HepG2 (cell line): ENCODE measurements around the gene MSRB3. TPM values are rescaled to one million over a fixed set of nuclear protein-coding genes. Genes with fewer than 3 reads are reported as not detected.
A peak's percentile ranks its signal among the peaks of the same experiment; 100 is the strongest.

Experiments used
- ATAC-seq: fragments of 200-7000 bp; cut with Tn5 transposase; 3 replicates; pipeline ENCODE4 v1.9.1; 2020; ENCODE audit warnings: mild to moderate bottlenecking, moderate library complexity
- BruUV-seq: library from RNA; stranded (reverse); fragments of 400-500 nt; replicated peaks from 2 replicates; lab custom pipeline; 2021; lab: Mats Ljungman, UMichigan
- CTCF ChIA-PET: fragments of 300-600 bp; formaldehyde crosslinking; extraction: SDS; loops from one replicate; lab custom pipeline; 2021; ENCODE audit warnings: low total read pairs, inconsistent platforms, low intra/inter-chr PET ratio; lab: Yijun Ruan, JAX
- POLR2A ChIA-PET: fragments of 350-600 bp; sonication (Branson Sonifier 250); formaldehyde crosslinking; loops from one replicate; lab custom pipeline; 2020; ENCODE audit warnings: antibody characterized with exemption, inconsistent platforms; lab: Yijun Ruan, JAX
- DNase-seq: peaks from one replicate; pipeline ENCODE4 v3.0.0-alpha.2; 2015; ENCODE audit warnings: low spot score
- FAIRE-seq: peaks from 3 replicates; lab custom pipeline; 2011; peaks lifted over from hg19 to GRCh38; lab: Jason Lieb, UNC
- H2AFZ ChIP-seq: one replicate; pipeline ENCODE4 v1.6.1; 2011; ENCODE audit warnings: low read length, inconsistent platforms
- H3K27ac ChIP-seq: fragments of 300-600 bp; 3 replicates; pipeline ENCODE4 v1.8.0; 2011; ENCODE audit warnings: mixed run types, mild to moderate bottlenecking, mixed read lengths, low read length, inconsistent platforms; ENCODE audit not compliant: insufficient read depth; ENCODE audit errors: extremely low read length
- H3K27me3 ChIP-seq, 2 experiments: fragments of 200-600 bp in 1 of 2; 2 replicates in 1 of 2; 3 replicates in 1 of 2; pipeline versions ENCODE4 v1.6.0 to v1.8.0; 2011; ENCODE audit warnings: low read length in 2 of 2, mild to moderate bottlenecking in 2 of 2, moderate library complexity in 2 of 2, inconsistent platforms in 1 of 2; ENCODE audit not compliant: insufficient read depth in 2 of 2, control insufficient read depth in 1 of 2
- H3K36me3 ChIP-seq, 2 experiments: fragments of 200-600 bp in 1 of 2; replicated peaks in 1 of 2; 2 replicates in 1 of 2; 3 replicates in 1 of 2; pipeline versions ENCODE4 v1.5.1 to v1.8.0; 2011; ENCODE audit warnings: low read length in 2 of 2, inconsistent platforms in 1 of 2; ENCODE audit not compliant: insufficient read depth in 2 of 2, control insufficient read depth in 1 of 2
- H3K4me1 ChIP-seq: 2 replicates; pipeline ENCODE4 v1.5.1; 2012; ENCODE audit warnings: low read length, inconsistent platforms; ENCODE audit not compliant: insufficient read depth
- H3K4me2 ChIP-seq: 2 replicates; pipeline ENCODE4 v1.6.0; 2011; ENCODE audit warnings: low read depth, low read length, inconsistent platforms
- H3K4me3 ChIP-seq, 3 experiments: fragments of 200-600 bp in 1 of 3; sonication (generic), shearing (Covaris generic) in 1 of 3; replicated peaks in 1 of 3; 2 replicates each; pipeline ENCODE4 v1.5.1; 2011 to 2016; ENCODE audit warnings: low read length in 3 of 3, inconsistent platforms in 2 of 3, low read depth in 2 of 3, mild to moderate bottlenecking in 2 of 3, control low read depth in 1 of 3, mixed read lengths in 1 of 3; ENCODE audit not compliant: insufficient read depth in 1 of 3
- H3K79me2 ChIP-seq: one replicate; pipeline ENCODE4 v1.6.1; 2011; ENCODE audit warnings: low read length, inconsistent platforms; ENCODE audit not compliant: insufficient read depth
- H3K9ac ChIP-seq: 2 replicates; pipeline ENCODE4 v1.6.0; 2011; ENCODE audit warnings: mild to moderate bottlenecking, low read depth, low read length, inconsistent platforms; ENCODE audit not compliant: insufficient read depth
- H3K9me3 ChIP-seq: 2 replicates; pipeline ENCODE4 v1.5.1; 2012; ENCODE audit warnings: mild to moderate bottlenecking, low read length
- H4K20me1 ChIP-seq: 2 replicates; pipeline ENCODE4 v1.6.0; 2011; ENCODE audit warnings: inconsistent platforms, mild to moderate bottlenecking, low read length, moderate library complexity; ENCODE audit not compliant: insufficient read depth
- BRD4 ChIP-seq: sonication (generic); formaldehyde crosslinking; IDR thresholded peaks from 2 replicates; pipeline ENCODE4 v1.4.0; 2020; ENCODE audit warnings: missing genetic modification reagents
- CEBPB ChIP-seq: IDR thresholded peaks from 2 replicates; pipeline ENCODE4 v1.6.1; 2011; ENCODE audit warnings: low read depth, low read length, improper control_type of control experiment, borderline replicate concordance
- DMAP1 ChIP-seq: IDR thresholded peaks from 2 replicates; pipeline ENCODE4 v1.6.1; 2016
- DPF2 ChIP-seq: sonication (generic); formaldehyde crosslinking; IDR thresholded peaks from 2 replicates; pipeline ENCODE4 v1.4.0; 2020; ENCODE audit warnings: mild to moderate bottlenecking, low read depth, missing genetic modification reagents, borderline replicate concordance
- FOXA3 ChIP-seq: IDR thresholded peaks from 2 replicates; pipeline ENCODE4 v1.6.1; 2016; ENCODE audit warnings: missing genetic modification reagents, missing compliant biosample characterization
- GATAD2A ChIP-seq: IDR thresholded peaks from 2 replicates; pipeline ENCODE4 v1.6.1; 2016
- HNF4G ChIP-seq, 2 experiments: sonication (generic) in 1 of 2; formaldehyde crosslinking in 1 of 2; IDR thresholded peaks; 2 replicates each; pipeline versions ENCODE4 v1.4.0 to v1.6.1; 2011 to 2020; ENCODE audit warnings: borderline replicate concordance in 2 of 2, low read depth in 2 of 2, mild to moderate bottlenecking in 2 of 2, low read length in 1 of 2, missing genetic modification reagents in 1 of 2, moderate library complexity in 1 of 2
- LCORL ChIP-seq, 2 experiments: fragments of 450-650 bp in 1 of 2; sonication (generic) in 1 of 2; formaldehyde crosslinking in 1 of 2; IDR thresholded peaks; 2 replicates each; pipeline versions ENCODE4 v1.5.0 to v1.6.1; 2017 to 2020; ENCODE audit warnings: antibody characterized with exemption in 1 of 2, missing genetic modification reagents in 1 of 2
- MED1 ChIP-seq: sonication (generic); formaldehyde crosslinking; IDR thresholded peaks from 2 replicates; pipeline ENCODE4 v1.4.0; 2020; ENCODE audit warnings: missing genetic modification reagents
- NR2C2 ChIP-seq: sonication (generic); formaldehyde crosslinking; IDR thresholded peaks from 2 replicates; pipeline ENCODE4 v1.4.0; 2020; ENCODE audit warnings: missing genetic modification reagents, mild to moderate bottlenecking, moderate library complexity, borderline replicate concordance
- SMARCC2 ChIP-seq: fragments of 450-650 bp; IDR thresholded peaks from 2 replicates; pipeline ENCODE4 v1.6.1; 2017; ENCODE audit warnings: antibody characterized with exemption, mild to moderate bottlenecking
- TARDBP ChIP-seq: sonication (generic); formaldehyde crosslinking; IDR thresholded peaks from 2 replicates; pipeline ENCODE4 v1.8.0; 2022; ENCODE audit warnings: mild to moderate bottlenecking, missing genetic modification reagents
- ZMYM4 ChIP-seq: sonication (generic); formaldehyde crosslinking; IDR thresholded peaks from 2 replicates; pipeline ENCODE4 v1.8.1; 2023; ENCODE audit warnings: mild to moderate bottlenecking, missing genetic modification reagents
- ZNF331 ChIP-seq: sonication (generic); formaldehyde crosslinking; IDR thresholded peaks from 2 replicates; pipeline ENCODE4 v1.4.0; 2020; ENCODE audit warnings: missing genetic modification reagents
- ZNF34 ChIP-seq: sonication (generic); formaldehyde crosslinking; IDR thresholded peaks from 2 replicates; pipeline ENCODE4 v1.4.0; 2020; ENCODE audit warnings: mild to moderate bottlenecking, missing genetic modification reagents, borderline replicate concordance
- ZNF431 ChIP-seq: sonication (generic); formaldehyde crosslinking; IDR thresholded peaks from 2 replicates; pipeline ENCODE4 v1.9.0; 2022; ENCODE audit warnings: missing genetic modification reagents, low read depth, mild to moderate bottlenecking, borderline replicate concordance
- ZNF441 ChIP-seq: sonication (generic); formaldehyde crosslinking; IDR thresholded peaks from 2 replicates; pipeline ENCODE4 v1.7.0; 2021; ENCODE audit warnings: missing genetic modification reagents, borderline replicate concordance
- ZNF652 ChIP-seq: IDR thresholded peaks from 2 replicates; pipeline ENCODE4 v1.6.1; 2016; ENCODE audit warnings: low read depth, borderline replicate concordance
- ZNF761 ChIP-seq: sonication (generic); formaldehyde crosslinking; conservative IDR thresholded peaks from 2 replicates; pipeline ENCODE4 v1.4.0; 2020; ENCODE audit warnings: mild to moderate bottlenecking, missing genetic modification reagents
- ZNF879 ChIP-seq: sonication (generic); formaldehyde crosslinking; IDR thresholded peaks from 2 replicates; pipeline ENCODE4 v1.8.1; 2023; ENCODE audit warnings: missing genetic modification reagents
- ZNF883 ChIP-seq: sonication (generic); formaldehyde crosslinking; IDR thresholded peaks from 2 replicates; pipeline ENCODE4 v1.5.1; 2020; ENCODE audit warnings: mild to moderate bottlenecking, missing genetic modification reagents; ENCODE audit errors: not compliant biosample characterization
- WGBS: methylation state at CpG from one replicate; pipeline ENCODE4 v1.1.6; 2017; ENCODE audit warnings: low lambda C conversion rate; 5-methylcytosine and 5-hydroxymethylcytosine counted together
- in situ Hi-C: cut with HindIII; loops from 2 replicates; pipeline ENCODE4 v1.10.0; 2017; ENCODE audit warnings: low pct_unique_long_range_greater_than_20kb; ENCODE audit not compliant: extremely low pct_ligation_motif_present
- intact Hi-C: fragments of 100-400 bp; cut with micrococcal nuclease; formaldehyde crosslinking; loops from one replicate; pipeline ENCODE4 v1.10.0; 2022; ENCODE audit not compliant: unreplicated experiment
- polyA plus RNA-seq, 8 experiments: library from polyadenylated mRNA; depleted of rRNA in 3 of 8; stranded (reverse) in 7 of 8; unstranded in 1 of 8; fragments of >200 nt; fragmentation: Illumina TruSeq in 4 of 8; extraction: Trizol in 4 of 8; gene quantifications; 2 replicates each; pipeline versions ENCODE4 v1.2.1 to v1.2.3, GENCODE V29; 2011 to 2016; ENCODE audit warnings: low read depth in 4 of 8, missing spikeins in 1 of 8, mixed read lengths in 1 of 8; ENCODE audit not compliant: insufficient read depth in 1 of 8
- total RNA-seq, 5 experiments: library from RNA; depleted of rRNA; stranded (reverse); fragments of >200 nt; fragmentation: Illumina TruSeq; extraction: Trizol; gene quantifications; 2 replicates each; pipeline ENCODE4 v1.2.3, GENCODE V29; 2016; ENCODE audit warnings: low read depth in 1 of 5
- TF ChIP-seq, protein P1 (sequence below): IDR thresholded peaks from 2 replicates; pipeline ENCODE4 v1.6.1; 2018; ENCODE audit warnings: missing genetic modification reagents
- TF ChIP-seq, protein P2 (sequence below): IDR thresholded peaks from 2 replicates; pipeline ENCODE4 v1.6.1; 2016; ENCODE audit warnings: mild to moderate bottlenecking

Gene MSRB3
- total and polyA plus RNA-seq, 2 of the 13 experiments (the other 11 are each of a cell fraction or from before 2014, with no cell fraction given): 1.5 to 1.9 TPM

DNA sequence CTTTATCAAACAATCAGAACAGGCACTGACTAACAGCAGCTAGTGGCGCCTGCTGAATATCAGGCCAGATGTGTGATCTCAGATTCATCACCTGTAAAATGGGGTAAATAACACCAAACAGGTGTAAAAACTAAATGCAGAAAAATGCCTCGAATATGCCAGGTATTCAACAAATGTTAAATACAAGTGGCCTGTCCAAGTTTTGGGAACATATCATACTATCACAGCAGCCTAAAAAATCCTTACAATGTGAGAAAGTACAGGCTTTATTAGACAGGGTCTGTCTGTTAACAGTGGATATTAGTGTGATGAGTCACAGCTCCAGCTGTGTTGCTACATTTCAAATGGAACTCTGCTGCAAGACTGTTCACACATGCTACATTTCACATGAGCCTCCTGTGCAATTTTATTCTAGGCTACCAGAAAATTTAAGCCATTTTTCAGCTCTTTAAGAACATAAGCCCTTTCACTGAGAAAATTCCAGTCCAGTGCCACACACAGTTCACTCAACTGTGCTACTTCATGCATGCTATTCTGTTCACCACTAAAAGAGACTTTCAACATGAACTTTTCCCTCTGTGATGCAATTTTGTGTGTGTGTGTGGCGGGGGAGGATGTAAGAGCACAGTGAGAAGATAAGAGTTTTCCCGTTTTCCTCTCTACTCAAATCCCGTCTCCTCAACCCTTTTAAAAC is 56.7 kb downstream of the MSRB3 start:
- Histone ChIP-seq H3K27me3 (no peaks in the 10 kb centered on the region), H3K36me3 (no peaks in the 10 kb centered on the region), H3K9me3 (no peaks in the 10 kb centered on the region), H3K9ac (peak overlapping the region; percentile 48), H3K79me2 (no peaks in the 10 kb centered on the region), H2AFZ (peak overlapping the region; percentile 68), H3K4me1 (peaks cover 22% of the 10 kb centered on the region), H3K4me3 (peak overlapping the region; percentile 9 to 39 (median 38); a peak in 4 of 6 replicates), H4K20me1 (no peaks in the 10 kb centered on the region), H3K4me2 (peak overlapping the region; percentile 70), H3K27ac (peak overlapping the region; percentile 76)
- BruUV-seq: no TSS peak
- WGBS: 18% methylated on average over 5 of the region's 5 CpGs
- FAIRE-seq (peak; percentile 91), ATAC-seq (peak; percentile 98), DNase-seq (peak; percentile 86)
- intact Hi-C loops: no loop called here
- POLR2A ChIA-PET: no interaction called here
- CTCF ChIA-PET: no interaction called here
- in situ Hi-C loops: no loop called here
- TF ChIP-seq ZMYM4: peak; percentile 64; the same call in 1 of the 2 replicates
- TF ChIP-seq NR2C2 (CRISPR knock-in tag): peak; percentile 59; the same call in 1 of the 2 replicates
- TF ChIP-seq, protein P1, sequence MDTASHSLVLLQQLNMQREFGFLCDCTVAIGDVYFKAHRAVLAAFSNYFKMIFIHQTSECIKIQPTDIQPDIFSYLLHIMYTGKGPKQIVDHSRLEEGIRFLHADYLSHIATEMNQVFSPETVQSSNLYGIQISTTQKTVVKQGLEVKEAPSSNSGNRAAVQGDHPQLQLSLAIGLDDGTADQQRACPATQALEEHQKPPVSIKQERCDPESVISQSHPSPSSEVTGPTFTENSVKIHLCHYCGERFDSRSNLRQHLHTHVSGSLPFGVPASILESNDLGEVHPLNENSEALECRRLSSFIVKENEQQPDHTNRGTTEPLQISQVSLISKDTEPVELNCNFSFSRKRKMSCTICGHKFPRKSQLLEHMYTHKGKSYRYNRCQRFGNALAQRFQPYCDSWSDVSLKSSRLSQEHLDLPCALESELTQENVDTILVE (CRISPR knock-in tag): 0 out of 2 replicates have a peak, but pooled peaks have one; percentile 56
- TF ChIP-seq SMARCC2: no peak
- TF ChIP-seq DMAP1 (CRISPR knock-in tag): peak; percentile 51; the same call in 1 of the 2 replicates
- peak; percentile 52; the same call in 1 of the 2 replicates for TF ChIP-seq BRD4
- TF ChIP-seq CEBPB: peak; percentile 90
- TF ChIP-seq MED1 (CRISPR knock-in tag): peak; percentile 81
- 0 out of 2 replicates have a peak, but pooled peaks have one; percentile 26 for TF ChIP-seq ZNF441 (CRISPR knock-in tag)
- peak; percentile 43; the same call in 1 of the 2 replicates for TF ChIP-seq TARDBP (CRISPR knock-in tag)
- peak; percentile 89 for TF ChIP-seq GATAD2A (CRISPR knock-in tag)
- TF ChIP-seq ZNF879: no peak
- TF ChIP-seq ZNF431 (CRISPR knock-in tag): peak; percentile 34; the same call in 1 of the 2 replicates
- TF ChIP-seq ZNF761 (CRISPR knock-in tag): 0 out of 2 replicates have a peak, but pooled peaks have one; percentile 26
- no peak for TF ChIP-seq LCORL (IDR thresholded peaks at IDR 0.05)
- TF ChIP-seq LCORL (CRISPR knock-in tag; IDR thresholded peaks at IDR 0.05): peak; percentile 22; the same call in 1 of the 2 replicates
- peak; percentile 78 for TF ChIP-seq ZNF331 (CRISPR knock-in tag)
- TF ChIP-seq HNF4G (IDR thresholded peaks at IDR 0.05; ENCODE audit: borderline replicate concordance, low read depth, low read length): peak; percentile 81
- 0 out of 2 replicates have a peak, but pooled peaks have one; percentile 51 for TF ChIP-seq HNF4G (CRISPR knock-in tag; IDR thresholded peaks at IDR 0.05; ENCODE audit: borderline replicate concordance, low read depth)
- 0 out of 2 replicates have a peak, but pooled peaks have one; percentile 59 for TF ChIP-seq ZNF34 (CRISPR knock-in tag)
- TF ChIP-seq ZNF652: peak; percentile 41; the same call in 1 of the 2 replicates
- peak; percentile 75 for TF ChIP-seq DPF2
- TF ChIP-seq FOXA3 (CRISPR knock-in tag): peak; percentile 47
- TF ChIP-seq, protein P2, sequence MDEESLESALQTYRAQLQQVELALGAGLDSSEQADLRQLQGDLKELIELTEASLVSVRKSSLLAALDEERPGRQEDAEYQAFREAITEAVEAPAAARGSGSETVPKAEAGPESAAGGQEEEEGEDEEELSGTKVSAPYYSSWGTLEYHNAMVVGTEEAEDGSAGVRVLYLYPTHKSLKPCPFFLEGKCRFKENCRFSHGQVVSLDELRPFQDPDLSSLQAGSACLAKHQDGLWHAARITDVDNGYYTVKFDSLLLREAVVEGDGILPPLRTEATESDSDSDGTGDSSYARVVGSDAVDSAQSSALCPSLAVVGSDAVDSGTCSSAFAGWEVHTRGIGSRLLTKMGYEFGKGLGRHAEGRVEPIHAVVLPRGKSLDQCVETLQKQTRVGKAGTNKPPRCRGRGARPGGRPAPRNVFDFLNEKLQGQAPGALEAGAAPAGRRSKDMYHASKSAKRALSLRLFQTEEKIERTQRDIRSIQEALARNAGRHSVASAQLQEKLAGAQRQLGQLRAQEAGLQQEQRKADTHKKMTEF (CRISPR knock-in tag): peak; percentile 78; the same call in 1 of the 2 replicates
- TF ChIP-seq ZNF883: no peak
